ENCODE results near the gene CCDC198.

DNA sequence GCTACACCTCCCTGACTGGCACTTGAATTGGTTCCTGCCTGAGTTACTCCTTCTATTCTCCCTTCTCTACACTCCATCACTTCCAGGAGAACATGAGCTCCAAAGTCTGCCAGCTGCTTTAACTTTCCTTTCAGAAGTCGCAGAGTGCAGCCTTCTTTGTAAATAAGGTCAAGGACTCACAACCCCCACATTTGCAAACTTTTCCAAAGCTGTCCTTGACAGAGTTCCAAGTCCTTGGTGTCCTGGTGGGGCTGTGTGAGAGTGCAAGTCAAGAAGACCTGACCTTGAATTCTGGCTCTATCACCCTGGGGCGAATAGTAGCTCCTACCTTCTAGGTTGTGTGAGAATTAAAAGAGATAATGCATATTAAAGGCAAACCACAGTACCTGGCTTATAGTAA lies 15.6 kb downstream of the CCDC198 start:
- TF ChIP-seq, protein P1, sequence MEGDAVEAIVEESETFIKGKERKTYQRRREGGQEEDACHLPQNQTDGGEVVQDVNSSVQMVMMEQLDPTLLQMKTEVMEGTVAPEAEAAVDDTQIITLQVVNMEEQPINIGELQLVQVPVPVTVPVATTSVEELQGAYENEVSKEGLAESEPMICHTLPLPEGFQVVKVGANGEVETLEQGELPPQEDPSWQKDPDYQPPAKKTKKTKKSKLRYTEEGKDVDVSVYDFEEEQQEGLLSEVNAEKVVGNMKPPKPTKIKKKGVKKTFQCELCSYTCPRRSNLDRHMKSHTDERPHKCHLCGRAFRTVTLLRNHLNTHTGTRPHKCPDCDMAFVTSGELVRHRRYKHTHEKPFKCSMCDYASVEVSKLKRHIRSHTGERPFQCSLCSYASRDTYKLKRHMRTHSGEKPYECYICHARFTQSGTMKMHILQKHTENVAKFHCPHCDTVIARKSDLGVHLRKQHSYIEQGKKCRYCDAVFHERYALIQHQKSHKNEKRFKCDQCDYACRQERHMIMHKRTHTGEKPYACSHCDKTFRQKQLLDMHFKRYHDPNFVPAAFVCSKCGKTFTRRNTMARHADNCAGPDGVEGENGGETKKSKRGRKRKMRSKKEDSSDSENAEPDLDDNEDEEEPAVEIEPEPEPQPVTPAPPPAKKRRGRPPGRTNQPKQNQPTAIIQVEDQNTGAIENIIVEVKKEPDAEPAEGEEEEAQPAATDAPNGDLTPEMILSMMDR (IDR thresholded peaks at IDR 0.05; ENCODE audit: extremely low read depth in 1 of 2, insufficient read depth in 1 of 2, low read depth in 1 of 2, low read length in 2 of 2), result no peak
- no peak for TF ChIP-seq JUN (IDR thresholded peaks at IDR 0.05; ENCODE audit: borderline replicate concordance, insufficient read depth, insufficient read length, low read depth)
- TF ChIP-seq POLR2A (IDR thresholded peaks at IDR 0.05; ENCODE audit: low read depth, low read length), result no peak
- TF ChIP-seq MYC (IDR thresholded peaks at IDR 0.05; ENCODE audit: low read depth, low read length), result no peak
- no peak for TF ChIP-seq FOS (IDR thresholded peaks at IDR 0.05; ENCODE audit: borderline replicate concordance, insufficient read depth, low read length)
- TF ChIP-seq EZH2 (IDR thresholded peaks at IDR 0.05; ENCODE audit: borderline replicate concordance, low read depth, low read length, severe bottlenecking), result no peak
